HepG2 (cell line): ENCODE results near the gene ARHGAP31. TPM values are rescaled to one million over a fixed set of nuclear protein-coding genes. Genes with fewer than 3 reads are reported as not detected.

Experiments
- ATAC-seq: fragments of 200-7000 bp; cut with Tn5 transposase; 3 replicates; pipeline ENCODE4 v1.9.1; 2020; ENCODE audit warnings: mild to moderate bottlenecking, moderate library complexity
- BruUV-seq: library from RNA; stranded (reverse); fragments of 400-500 nt; replicated peaks from 2 replicates; lab custom pipeline; 2021; lab: Mats Ljungman, UMichigan
- CTCF ChIA-PET: fragments of 300-600 bp; formaldehyde crosslinking; extraction: SDS; loops from one replicate; lab custom pipeline; 2021; ENCODE audit warnings: low total read pairs, inconsistent platforms, low intra/inter-chr PET ratio; lab: Yijun Ruan, JAX
- POLR2A ChIA-PET: fragments of 350-600 bp; sonication (Branson Sonifier 250); formaldehyde crosslinking; loops from one replicate; lab custom pipeline; 2020; ENCODE audit warnings: antibody characterized with exemption, inconsistent platforms; lab: Yijun Ruan, JAX
- DNase-seq: peaks from one replicate; pipeline ENCODE4 v3.0.0-alpha.2; 2015; ENCODE audit warnings: low spot score
- FAIRE-seq: peaks from 3 replicates; lab custom pipeline; 2011; peaks lifted over from hg19 to GRCh38; lab: Jason Lieb, UNC
- H2AFZ ChIP-seq: one replicate; pipeline ENCODE4 v1.6.1; 2011; ENCODE audit warnings: low read length, inconsistent platforms
- H3K27ac ChIP-seq: fragments of 300-600 bp; 3 replicates; pipeline ENCODE4 v1.8.0; 2011; ENCODE audit warnings: mixed run types, mild to moderate bottlenecking, mixed read lengths, low read length, inconsistent platforms; ENCODE audit not compliant: insufficient read depth; ENCODE audit errors: extremely low read length
- H3K27me3 ChIP-seq, 2 experiments: fragments of 200-600 bp in 1 of 2; 2 replicates in 1 of 2; 3 replicates in 1 of 2; pipeline versions ENCODE4 v1.6.0 to v1.8.0; 2011; ENCODE audit warnings: low read length in 2 of 2, mild to moderate bottlenecking in 2 of 2, moderate library complexity in 2 of 2, inconsistent platforms in 1 of 2; ENCODE audit not compliant: insufficient read depth in 2 of 2, control insufficient read depth in 1 of 2
- H3K36me3 ChIP-seq, 2 experiments: fragments of 200-600 bp in 1 of 2; replicated peaks in 1 of 2; 2 replicates in 1 of 2; 3 replicates in 1 of 2; pipeline versions ENCODE4 v1.5.1 to v1.8.0; 2011; ENCODE audit warnings: low read length in 2 of 2, inconsistent platforms in 1 of 2; ENCODE audit not compliant: insufficient read depth in 2 of 2, control insufficient read depth in 1 of 2
- H3K4me1 ChIP-seq: 2 replicates; pipeline ENCODE4 v1.5.1; 2012; ENCODE audit warnings: low read length, inconsistent platforms; ENCODE audit not compliant: insufficient read depth
- H3K4me2 ChIP-seq: 2 replicates; pipeline ENCODE4 v1.6.0; 2011; ENCODE audit warnings: low read depth, low read length, inconsistent platforms
- H3K4me3 ChIP-seq, 3 experiments: fragments of 200-600 bp in 1 of 3; sonication (generic), shearing (Covaris generic) in 1 of 3; replicated peaks in 1 of 3; 2 replicates each; pipeline ENCODE4 v1.5.1; 2011 to 2016; ENCODE audit warnings: low read length in 3 of 3, inconsistent platforms in 2 of 3, low read depth in 2 of 3, mild to moderate bottlenecking in 2 of 3, control low read depth in 1 of 3, mixed read lengths in 1 of 3; ENCODE audit not compliant: insufficient read depth in 1 of 3
- H3K79me2 ChIP-seq: one replicate; pipeline ENCODE4 v1.6.1; 2011; ENCODE audit warnings: low read length, inconsistent platforms; ENCODE audit not compliant: insufficient read depth
- H3K9ac ChIP-seq: 2 replicates; pipeline ENCODE4 v1.6.0; 2011; ENCODE audit warnings: mild to moderate bottlenecking, low read depth, low read length, inconsistent platforms; ENCODE audit not compliant: insufficient read depth
- H3K9me3 ChIP-seq: 2 replicates; pipeline ENCODE4 v1.5.1; 2012; ENCODE audit warnings: mild to moderate bottlenecking, low read length
- H4K20me1 ChIP-seq: 2 replicates; pipeline ENCODE4 v1.6.0; 2011; ENCODE audit warnings: inconsistent platforms, mild to moderate bottlenecking, low read length, moderate library complexity; ENCODE audit not compliant: insufficient read depth
- BRCA1 ChIP-seq: sonication (generic); formaldehyde crosslinking; IDR thresholded peaks from 2 replicates; pipeline ENCODE4 v1.4.0; 2020; ENCODE audit warnings: missing genetic modification reagents
- CENPX ChIP-seq: sonication (generic); formaldehyde crosslinking; IDR thresholded peaks from 2 replicates; pipeline ENCODE4 v1.9.0; 2021; ENCODE audit warnings: mild to moderate bottlenecking, missing genetic modification reagents, moderate library complexity
- FOXP1 ChIP-seq, 2 experiments: fragments of 450-650 bp in 1 of 2; IDR thresholded peaks; 2 replicates each; pipeline ENCODE4 v1.6.1; 2017 to 2018; ENCODE audit warnings: antibody characterized with exemption in 1 of 2
- GABPB1 ChIP-seq: IDR thresholded peaks from 2 replicates; pipeline ENCODE4 v1.6.1; 2016; ENCODE audit warnings: mild to moderate bottlenecking, missing genetic modification reagents, moderate library complexity, missing compliant biosample characterization
- HOXD1 ChIP-seq: sonication (generic); formaldehyde crosslinking; IDR thresholded peaks from 2 replicates; pipeline ENCODE4 v1.5.0; 2020; ENCODE audit warnings: missing genetic modification reagents
- SAP130 ChIP-seq: IDR thresholded peaks from 2 replicates; pipeline ENCODE4 v1.6.1; 2016; ENCODE audit warnings: low read depth
- SMARCE1 ChIP-seq: fragments of 450-650 bp; IDR thresholded peaks from 2 replicates; pipeline ENCODE4 v1.6.1; 2017; ENCODE audit warnings: borderline replicate concordance
- TBX2 ChIP-seq: sonication (generic); formaldehyde crosslinking; IDR thresholded peaks from 2 replicates; pipeline ENCODE4 v1.5.0; 2020; ENCODE audit warnings: missing genetic modification reagents, mild to moderate bottlenecking, borderline replicate concordance
- TRIM24 ChIP-seq: sonication (generic); formaldehyde crosslinking; IDR thresholded peaks from 2 replicates; pipeline ENCODE4 v1.8.0; 2022; ENCODE audit warnings: mild to moderate bottlenecking, missing genetic modification reagents
- ZFP36L2 ChIP-seq: sonication (generic); formaldehyde crosslinking; IDR thresholded peaks from 2 replicates; pipeline ENCODE4 v1.4.0; 2020; ENCODE audit warnings: missing genetic modification reagents
- ZNF234 ChIP-seq: sonication (generic); formaldehyde crosslinking; conservative IDR thresholded peaks from 2 replicates; pipeline ENCODE4 v1.5.1; 2020; ENCODE audit warnings: mild to moderate bottlenecking, missing genetic modification reagents
- ZNF260 ChIP-seq: sonication (generic); formaldehyde crosslinking; IDR thresholded peaks from 2 replicates; pipeline ENCODE4 v1.4.0; 2020; ENCODE audit warnings: missing genetic modification reagents, low read depth, mild to moderate bottlenecking, borderline replicate concordance
- ZNF614 ChIP-seq: IDR thresholded peaks from 2 replicates; pipeline ENCODE4 v1.6.1; 2018; ENCODE audit warnings: missing biosample characterization, missing genetic modification reagents, inconsistent platforms, borderline replicate concordance
- ZNF703 ChIP-seq: sonication (generic); formaldehyde crosslinking; IDR thresholded peaks from 2 replicates; pipeline ENCODE4 v1.5.1; 2020; ENCODE audit warnings: missing genetic modification reagents, mild to moderate bottlenecking, moderate library complexity, borderline replicate concordance
- ZNF709 ChIP-seq: sonication (generic); formaldehyde crosslinking; IDR thresholded peaks from 2 replicates; pipeline ENCODE4 v1.5.0; 2020; ENCODE audit warnings: mild to moderate bottlenecking, missing genetic modification reagents
- ZNF790 ChIP-seq: sonication (generic); formaldehyde crosslinking; IDR thresholded peaks from 2 replicates; pipeline ENCODE4 v1.8.0; 2022; ENCODE audit warnings: missing genetic modification reagents, mild to moderate bottlenecking, borderline replicate concordance
- WGBS: methylation state at CpG from one replicate; pipeline ENCODE4 v1.1.6; 2017; ENCODE audit warnings: low lambda C conversion rate; 5-methylcytosine and 5-hydroxymethylcytosine counted together
- in situ Hi-C: cut with HindIII; loops from 2 replicates; pipeline ENCODE4 v1.10.0; 2017; ENCODE audit warnings: low pct_unique_long_range_greater_than_20kb; ENCODE audit not compliant: extremely low pct_ligation_motif_present
- intact Hi-C: fragments of 100-400 bp; cut with micrococcal nuclease; formaldehyde crosslinking; loops from one replicate; pipeline ENCODE4 v1.10.0; 2022; ENCODE audit not compliant: unreplicated experiment
- polyA plus RNA-seq, 8 experiments: library from polyadenylated mRNA; depleted of rRNA in 3 of 8; stranded (reverse) in 7 of 8; unstranded in 1 of 8; fragments of >200 nt; fragmentation: Illumina TruSeq in 4 of 8; extraction: Trizol in 4 of 8; gene quantifications; 2 replicates each; pipeline versions ENCODE4 v1.2.1 to v1.2.3, GENCODE V29; 2011 to 2016; ENCODE audit warnings: low read depth in 4 of 8, missing spikeins in 1 of 8, mixed read lengths in 1 of 8; ENCODE audit not compliant: insufficient read depth in 1 of 8
- total RNA-seq, 5 experiments: library from RNA; depleted of rRNA; stranded (reverse); fragments of >200 nt; fragmentation: Illumina TruSeq; extraction: Trizol; gene quantifications; 2 replicates each; pipeline ENCODE4 v1.2.3, GENCODE V29; 2016; ENCODE audit warnings: low read depth in 1 of 5
- TF ChIP-seq, protein P1 (sequence below): sonication (generic); formaldehyde crosslinking; IDR thresholded peaks from 2 replicates; pipeline ENCODE4 v1.4.0; 2020; ENCODE audit warnings: missing genetic modification reagents, borderline replicate concordance
- TF ChIP-seq, protein P2 (sequence below): sonication (generic); formaldehyde crosslinking; IDR thresholded peaks from 2 replicates; pipeline ENCODE4 v1.5.0; 2020; ENCODE audit warnings: missing genetic modification reagents, mild to moderate bottlenecking, borderline replicate concordance

Gene ARHGAP31
- total and polyA plus RNA-seq, 2 of the 13 experiments (the other 11 are each of a cell fraction or from before 2014, with no cell fraction given) = not detected

DNA sequence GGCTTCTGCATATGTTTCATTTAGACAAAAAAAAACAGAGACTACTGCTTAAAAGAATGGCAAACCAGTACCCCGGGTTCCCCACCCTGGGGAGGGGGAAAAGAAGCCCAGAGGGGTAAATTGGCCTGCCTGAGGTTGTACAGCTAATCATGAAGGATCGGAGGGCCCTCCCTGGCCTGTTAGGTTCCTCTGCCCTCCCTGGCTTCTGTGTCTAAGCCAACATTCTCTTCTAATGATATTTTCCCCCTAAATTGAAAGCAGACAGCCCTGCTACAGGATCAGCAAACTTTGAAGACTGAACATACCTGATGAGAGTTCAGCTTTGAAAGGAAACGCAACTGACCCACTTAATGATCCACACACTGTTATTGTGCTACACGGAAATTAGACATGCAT lies 2.5 kb downstream of the ARHGAP31 start:
- in situ Hi-C loops (no loop called here), intact Hi-C loops (no loop called here)
- ChIA-PET CTCF (no interaction called here), POLR2A (no interaction called here)
- Histone ChIP-seq H3K4me3 (no peak overlapping the region), H3K9me3 (no peaks in the 10 kb centered on the region), H3K36me3 (no peaks in the 10 kb centered on the region), H3K4me2 (no peak overlapping the region), H4K20me1 (no peaks in the 10 kb centered on the region), H3K27ac (no peak overlapping the region), H3K4me1 (peaks cover 24% of the 10 kb centered on the region), H3K79me2 (no peaks in the 10 kb centered on the region), H3K9ac (no peak overlapping the region), H2AFZ (no peak overlapping the region), H3K27me3 (peaks cover 2 to 48% of the 10 kb centered on the region in 2 experiments; a peak in 4 of 5 replicates)
- ATAC-seq (no peak), DNase-seq (no peak), FAIRE-seq (no peak)
- TF ChIP-seq BRCA1 = no peak
- no peak for TF ChIP-seq ZNF614 (CRISPR knock-in tag)
- no peak for TF ChIP-seq ZNF260
- TF ChIP-seq, protein P1, sequence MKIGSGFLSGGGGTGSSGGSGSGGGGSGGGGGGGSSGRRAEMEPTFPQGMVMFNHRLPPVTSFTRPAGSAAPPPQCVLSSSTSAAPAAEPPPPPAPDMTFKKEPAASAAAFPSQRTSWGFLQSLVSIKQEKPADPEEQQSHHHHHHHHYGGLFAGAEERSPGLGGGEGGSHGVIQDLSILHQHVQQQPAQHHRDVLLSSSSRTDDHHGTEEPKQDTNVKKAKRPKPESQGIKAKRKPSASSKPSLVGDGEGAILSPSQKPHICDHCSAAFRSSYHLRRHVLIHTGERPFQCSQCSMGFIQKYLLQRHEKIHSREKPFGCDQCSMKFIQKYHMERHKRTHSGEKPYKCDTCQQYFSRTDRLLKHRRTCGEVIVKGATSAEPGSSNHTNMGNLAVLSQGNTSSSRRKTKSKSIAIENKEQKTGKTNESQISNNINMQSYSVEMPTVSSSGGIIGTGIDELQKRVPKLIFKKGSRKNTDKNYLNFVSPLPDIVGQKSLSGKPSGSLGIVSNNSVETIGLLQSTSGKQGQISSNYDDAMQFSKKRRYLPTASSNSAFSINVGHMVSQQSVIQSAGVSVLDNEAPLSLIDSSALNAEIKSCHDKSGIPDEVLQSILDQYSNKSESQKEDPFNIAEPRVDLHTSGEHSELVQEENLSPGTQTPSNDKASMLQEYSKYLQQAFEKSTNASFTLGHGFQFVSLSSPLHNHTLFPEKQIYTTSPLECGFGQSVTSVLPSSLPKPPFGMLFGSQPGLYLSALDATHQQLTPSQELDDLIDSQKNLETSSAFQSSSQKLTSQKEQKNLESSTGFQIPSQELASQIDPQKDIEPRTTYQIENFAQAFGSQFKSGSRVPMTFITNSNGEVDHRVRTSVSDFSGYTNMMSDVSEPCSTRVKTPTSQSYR (CRISPR knock-in tag) = no peak
- TF ChIP-seq SMARCE1 = no peak
- no peak for TF ChIP-seq FOXP1 (IDR thresholded peaks at IDR 0.05)
- TF ChIP-seq FOXP1 (CRISPR knock-in tag; IDR thresholded peaks at IDR 0.05) = no peak
- TF ChIP-seq ZNF234 = no peak
- no peak for TF ChIP-seq GABPB1 (CRISPR knock-in tag)
- no peak for TF ChIP-seq ZFP36L2 (CRISPR knock-in tag)
- no peak for TF ChIP-seq ZNF790
- TF ChIP-seq TBX2 (CRISPR knock-in tag) = no peak
- TF ChIP-seq SAP130 (CRISPR knock-in tag) = no peak
- no peak for TF ChIP-seq ZNF709 (CRISPR knock-in tag)
- no peak for TF ChIP-seq HOXD1 (CRISPR knock-in tag)
- TF ChIP-seq ZNF703 = no peak
- TF ChIP-seq CENPX (CRISPR knock-in tag) = no peak
- TF ChIP-seq, protein P2, sequence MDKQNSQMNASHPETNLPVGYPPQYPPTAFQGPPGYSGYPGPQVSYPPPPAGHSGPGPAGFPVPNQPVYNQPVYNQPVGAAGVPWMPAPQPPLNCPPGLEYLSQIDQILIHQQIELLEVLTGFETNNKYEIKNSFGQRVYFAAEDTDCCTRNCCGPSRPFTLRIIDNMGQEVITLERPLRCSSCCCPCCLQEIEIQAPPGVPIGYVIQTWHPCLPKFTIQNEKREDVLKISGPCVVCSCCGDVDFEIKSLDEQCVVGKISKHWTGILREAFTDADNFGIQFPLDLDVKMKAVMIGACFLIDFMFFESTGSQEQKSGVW = no peak
- no peak for TF ChIP-seq TRIM24
- no TSS peak for BruUV-seq
- WGBS = 42% methylated on average over 4 of the region's 4 CpGs
